Activated CD4-positive, alpha-beta T cell treated with anti-CD3 and anti-CD28 coated beads, Interleukin-2, Interleukin-4, amounts not matched to agents 100 ng/mL and 50 ng/mL, durations not matched to agents 16 hours and 8 hours (primary cell): ENCODE data around the gene RAB31.
"Not testable (repeated sequence)": the region's sequence is repeated elsewhere in the genome, so short reads cannot be mapped to it uniquely, and the experiment has no call there.

Experiments used
- DNase-seq: peaks from one replicate; pipeline ENCODE4 v3.0.0-alpha.2; 2020; ENCODE audit warnings: low spot score

Gene RAB31, protein sequence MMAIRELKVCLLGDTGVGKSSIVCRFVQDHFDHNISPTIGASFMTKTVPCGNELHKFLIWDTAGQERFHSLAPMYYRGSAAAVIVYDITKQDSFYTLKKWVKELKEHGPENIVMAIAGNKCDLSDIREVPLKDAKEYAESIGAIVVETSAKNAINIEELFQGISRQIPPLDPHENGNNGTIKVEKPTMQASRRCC

GRCh38 chr18:9708057-9708433 lies at the start of gene RAB31:
Gene RAB31 (plus strand): TSS chr18:9708301. CDS start chr18:9708406, 105 bp downstream.
- DNase-seq: peak; percentile 6

- DNase-seq: no peak
Observed at GRCh38 chr18:9659499-9660375, 48.4 kb upstream of the RAB31 start.

DNA sequence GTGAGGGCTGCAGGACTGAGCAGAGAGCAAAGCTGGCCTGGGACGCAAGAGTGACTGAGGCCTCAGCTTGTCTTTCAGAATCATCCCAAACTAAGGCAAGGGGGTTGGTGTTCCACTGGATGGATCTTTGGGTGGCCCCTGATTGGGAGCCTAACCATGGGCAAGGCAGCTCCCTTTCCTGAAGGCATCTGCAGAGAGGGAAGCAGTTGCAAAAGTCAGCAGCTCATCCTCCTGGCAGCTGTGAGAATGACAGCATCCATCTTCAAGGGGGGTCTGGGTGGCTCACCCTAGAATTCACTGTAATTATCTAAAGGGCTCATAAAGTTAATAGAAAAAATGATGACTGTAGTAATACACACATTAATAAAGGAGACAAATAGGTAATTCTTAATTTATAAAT lies 46.5 kb upstream of the RAB31 start:
- no peak for DNase-seq

DNA sequence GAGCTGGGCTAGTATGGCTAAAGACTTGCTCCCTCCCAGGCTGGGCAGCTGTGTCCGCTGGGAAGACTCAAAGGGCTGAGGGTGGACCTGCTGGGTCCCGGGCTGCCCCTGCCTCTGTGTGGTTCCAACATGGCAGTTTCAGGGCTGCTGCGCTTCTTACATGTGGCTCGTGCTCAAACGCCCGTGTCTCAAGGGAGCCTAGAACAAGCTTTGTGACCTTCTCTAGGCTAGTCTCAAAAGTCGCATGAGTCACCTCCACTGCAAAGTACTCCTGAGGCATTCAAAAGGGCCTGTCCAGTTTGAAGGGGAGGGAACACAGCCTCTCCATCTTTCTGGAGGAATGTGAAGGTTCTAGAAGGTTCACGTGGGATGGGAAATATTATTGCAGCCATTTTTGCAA lies 44.7 kb upstream of the RAB31 start:
- no peak for DNase-seq

- DNase-seq: no peak
Observed at GRCh38 chr18:9665314-9665713, 42.8 kb upstream of the RAB31 start.

DNA sequence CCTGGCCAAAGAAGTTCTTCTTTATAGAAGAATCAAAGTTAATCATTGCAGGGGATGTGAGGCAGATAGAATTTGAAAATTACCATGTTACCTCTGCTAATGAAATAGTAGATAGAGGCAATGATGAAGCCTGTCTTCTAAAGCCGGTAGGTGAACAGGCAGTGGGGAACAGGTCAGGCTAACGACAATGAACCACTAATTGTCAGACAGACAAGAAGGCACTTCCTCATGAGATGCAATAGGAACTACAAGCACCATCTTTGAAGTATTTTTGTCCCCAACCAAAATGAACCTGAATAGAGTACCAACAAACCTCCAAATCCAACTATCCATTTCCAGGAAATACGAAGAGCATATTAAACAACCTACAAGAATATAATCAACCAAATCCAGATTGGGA lies 41.6 kb upstream of the RAB31 start:
- DNase-seq: no peak

DNA sequence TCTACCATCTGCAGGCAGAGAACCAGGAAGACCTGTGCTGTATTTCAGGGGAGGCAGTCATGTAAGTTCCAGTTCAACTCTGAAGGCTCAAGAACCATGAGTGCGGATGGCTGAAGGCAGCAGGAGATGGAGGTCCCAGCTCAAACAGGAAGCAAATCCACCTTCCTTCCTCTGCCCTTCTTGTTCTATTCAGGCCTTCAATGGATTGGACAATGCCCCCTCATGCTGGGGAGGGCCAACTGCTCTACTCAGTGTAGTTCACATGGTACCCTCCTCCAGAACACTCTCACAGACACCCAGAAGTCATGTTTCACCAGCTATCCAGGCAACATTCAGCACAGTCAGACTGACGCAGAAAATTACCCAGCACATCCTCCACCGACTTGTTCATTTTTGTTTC lies 39.1 kb upstream of the RAB31 start:
- no peak for DNase-seq

DNA sequence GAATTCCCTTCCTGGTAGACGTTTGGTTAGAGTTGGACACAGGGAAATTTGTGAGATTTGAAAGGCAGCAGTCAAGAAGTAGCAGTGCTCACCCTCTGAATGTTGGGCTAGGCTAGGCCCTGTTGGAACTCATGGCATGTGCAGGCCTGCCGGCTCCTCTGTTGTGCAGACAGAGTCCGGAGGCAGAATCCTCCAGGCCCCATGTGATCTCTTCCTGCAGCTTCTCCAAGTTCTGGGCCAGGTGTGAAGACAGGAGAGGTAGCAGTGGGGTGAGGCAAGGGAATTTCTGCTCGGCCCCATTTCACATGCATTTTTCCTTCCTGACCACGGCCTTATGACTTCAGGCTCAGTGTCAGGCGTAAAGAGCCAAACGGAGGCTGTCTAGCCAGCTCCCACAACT lies 36.9 kb upstream of the RAB31 start:
- DNase-seq: no peak

DNA sequence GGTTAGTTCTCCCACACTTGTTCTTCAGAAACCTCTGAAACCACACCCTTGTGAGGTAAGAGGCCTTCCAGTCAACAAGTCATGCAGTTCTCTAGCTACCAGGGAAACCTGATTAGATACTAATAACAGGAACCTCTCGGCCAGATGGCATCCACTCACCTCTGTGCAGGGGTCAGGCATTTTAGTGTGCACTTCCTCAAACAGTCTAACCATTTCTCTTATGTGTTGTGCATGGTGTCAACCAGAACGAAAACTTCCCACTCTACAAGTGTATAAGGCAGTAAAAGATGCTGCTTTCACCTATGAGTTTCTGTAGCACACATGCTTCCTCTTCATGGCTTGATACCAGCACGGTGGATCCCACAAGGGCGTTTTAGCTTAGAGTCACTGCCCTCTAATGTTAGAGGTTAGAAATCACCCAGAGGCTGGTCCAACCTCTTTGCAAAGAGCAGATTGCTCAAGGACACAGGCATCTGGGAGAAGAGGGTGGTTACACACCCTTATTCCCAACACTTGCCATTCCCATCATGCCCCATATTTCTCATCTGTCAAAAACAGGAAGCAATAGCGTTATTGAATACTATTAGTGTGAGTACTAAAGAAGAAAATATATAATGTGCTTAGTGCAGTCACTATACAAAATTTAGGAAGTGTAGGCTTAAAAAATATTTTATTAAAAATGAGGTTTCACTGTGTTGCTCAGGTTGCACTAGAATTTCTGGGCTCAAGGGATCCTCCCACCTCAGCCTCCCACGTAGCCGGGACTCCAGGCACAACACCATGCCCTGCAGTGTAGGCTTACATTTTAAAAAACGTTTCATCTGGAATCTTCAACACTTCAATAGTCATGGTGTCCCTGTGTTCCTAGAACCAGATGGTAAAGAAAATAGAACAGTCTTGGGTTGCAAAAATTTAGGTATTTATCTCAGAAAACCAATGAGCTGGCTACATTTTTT lies 34.5 kb upstream of the RAB31 start:
- peak; percentile 35 for DNase-seq

DNA sequence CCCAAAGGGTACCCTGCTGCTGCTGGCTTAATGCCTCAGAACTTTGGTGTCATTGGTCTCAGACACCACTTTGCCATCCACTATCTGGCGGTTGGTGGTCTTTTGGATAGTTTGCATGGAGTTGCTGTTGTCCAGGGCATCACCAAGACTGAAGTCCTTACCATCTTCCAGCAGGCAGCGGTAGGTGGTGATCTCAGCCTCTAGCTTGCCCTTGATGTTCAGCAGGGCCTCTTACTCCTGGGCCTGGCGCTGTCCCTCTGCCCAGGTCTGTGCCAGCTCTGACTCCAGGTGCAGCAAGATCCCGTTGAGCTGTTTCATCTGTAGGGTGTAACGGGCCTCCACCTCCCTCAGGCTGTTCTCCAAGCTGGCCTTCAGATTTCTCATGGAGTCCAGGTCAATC lies 29.9 kb upstream of the RAB31 start:
- not testable (repeated sequence) for DNase-seq

DNA sequence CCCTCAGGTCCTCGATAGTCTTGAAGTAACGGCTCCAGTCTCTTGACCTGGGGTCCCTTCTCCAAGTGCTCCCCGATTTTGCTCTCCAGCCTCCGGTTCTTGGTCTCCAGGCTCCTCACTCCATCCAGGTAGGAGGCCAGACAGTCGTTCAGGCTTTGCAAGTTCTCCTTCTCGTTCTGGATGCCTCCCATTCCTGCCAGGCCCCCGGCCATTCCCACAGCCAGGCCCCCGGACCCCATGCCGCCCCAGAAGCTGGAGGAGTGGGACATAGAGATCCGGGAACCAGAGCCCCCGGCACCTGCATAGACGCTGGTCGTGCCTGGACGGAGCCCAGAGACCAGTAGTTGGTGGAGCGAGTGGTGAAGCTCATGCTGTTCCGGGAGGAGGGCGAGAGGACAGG lies 29.0 kb upstream of the RAB31 start:
- DNase-seq: no peak

DNA sequence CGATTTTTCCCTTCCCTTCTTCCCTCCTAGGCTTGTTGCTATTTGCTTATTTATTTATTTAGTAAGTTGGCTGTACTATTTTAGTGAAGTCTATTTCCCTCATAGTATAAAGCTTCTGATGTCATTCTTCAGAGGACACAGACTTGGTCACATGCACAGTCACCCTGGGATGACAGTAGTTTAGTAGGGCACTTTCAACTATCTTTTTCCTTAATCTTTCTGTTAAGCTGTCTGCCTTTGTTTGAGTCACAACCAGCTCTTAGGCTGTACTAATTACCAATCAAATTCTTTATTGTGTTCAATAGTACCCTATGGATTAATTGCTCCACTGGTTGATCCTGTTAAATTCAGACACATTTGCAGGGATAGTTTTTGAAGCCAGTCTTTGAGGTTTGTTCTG lies 26.9 kb upstream of the RAB31 start:
- DNase-seq: no peak

GRCh38 chr18:9682572-9682971 lies 25.5 kb upstream of the RAB31 start:
- DNase-seq: no peak

- no peak for DNase-seq
Observed at GRCh38 chr18:9683418-9684396, 24.4 kb upstream of the RAB31 start.

DNA sequence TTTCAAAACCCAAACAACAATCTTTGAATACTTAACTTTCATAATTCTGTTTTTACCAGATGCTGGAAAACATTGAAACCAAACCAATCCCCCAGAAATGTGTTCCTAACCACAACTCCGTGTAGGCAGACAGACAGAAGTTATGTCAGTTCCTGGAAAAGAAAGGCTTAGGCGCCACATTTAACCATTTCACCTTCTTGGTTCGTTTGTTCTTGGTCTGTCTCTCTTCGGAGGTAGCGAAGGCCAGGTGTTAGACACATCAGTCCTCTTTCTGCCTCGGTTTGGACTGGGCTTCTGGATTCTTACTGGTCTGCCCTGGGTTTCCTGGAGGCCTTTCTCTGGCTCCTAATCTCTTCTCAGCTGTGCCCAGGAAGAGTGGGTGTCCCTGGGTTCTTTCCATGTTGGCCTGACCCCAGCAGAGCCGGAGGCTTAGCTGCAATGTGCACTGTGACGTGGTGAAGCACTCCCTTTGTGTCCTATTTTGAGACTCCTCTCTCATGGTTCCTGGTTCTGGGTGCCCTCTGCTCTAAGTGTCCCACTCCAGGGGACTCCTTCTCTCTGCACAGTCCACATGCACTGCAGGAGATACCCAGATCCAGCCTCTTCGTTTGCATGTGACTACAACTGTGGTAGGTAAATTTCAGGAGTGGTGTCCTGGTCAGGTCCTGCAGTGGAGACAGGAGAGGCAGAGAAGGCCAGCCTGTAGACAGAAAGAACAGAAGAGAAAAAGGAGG lies 23.1 kb upstream of the RAB31 start:
- DNase-seq: no peak

- no peak for DNase-seq
Observed at GRCh38 chr18:9685615-9685890, 22.5 kb upstream of the RAB31 start.

GRCh38 chr18:9688036-9688741 lies 19.9 kb upstream of the RAB31 start:
- no peak for DNase-seq

GRCh38 chr18:9689253-9689652 lies 18.8 kb upstream of the RAB31 start:
- DNase-seq: no peak

DNA sequence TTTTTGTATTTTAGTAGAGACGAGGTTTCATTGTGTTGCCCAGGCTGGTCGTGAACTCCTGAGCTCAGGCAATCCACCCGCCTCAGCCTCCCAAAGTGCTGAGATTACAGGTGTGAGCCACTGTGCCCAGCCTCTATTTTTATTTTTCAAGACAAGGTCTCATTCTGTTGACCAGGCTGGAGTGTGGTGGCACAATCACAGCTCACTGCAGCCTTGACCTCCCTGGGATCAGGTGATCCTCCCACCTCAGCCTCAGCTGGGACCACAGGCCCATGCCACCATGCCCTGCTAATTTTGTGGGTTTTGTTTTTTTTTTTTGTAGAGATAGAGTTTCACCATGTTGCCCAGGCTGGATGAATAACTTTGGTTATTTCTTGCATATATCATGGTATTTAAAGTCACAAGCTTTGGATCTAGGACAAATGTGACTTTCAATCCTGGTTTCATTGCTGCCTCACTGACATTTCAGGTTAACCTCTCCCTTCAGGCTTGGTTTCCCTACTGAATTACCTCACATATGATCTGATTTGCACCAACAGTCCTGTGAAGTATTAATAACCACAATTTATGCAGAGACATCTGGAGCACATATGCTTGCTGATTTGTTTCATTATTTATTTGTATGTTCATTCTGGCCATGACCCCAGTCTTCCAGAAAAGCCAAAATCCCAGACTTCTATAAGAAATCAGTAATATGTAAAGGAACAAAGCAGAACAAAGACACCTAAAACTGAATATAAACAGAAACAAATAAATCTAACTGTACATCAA lies 17.5 kb upstream of the RAB31 start:
- DNase-seq: no peak

GRCh38 chr18:9691235-9691634 lies 16.9 kb upstream of the RAB31 start:
- DNase-seq: no peak
